Activated CD4-positive, alpha-beta T cell treated with anti-CD3 and anti-CD28 coated beads, Interleukin-10, Interleukin-2, amounts not matched to agents 100 ng/mL and 50 ng/mL, durations not matched to agents 16 hours and 8 hours (primary cell): ENCODE data around the gene MT2A.
"Not testable (repeated sequence)": the region's sequence is repeated elsewhere in the genome, so short reads cannot be mapped to it uniquely, and the experiment has no call there.

ENCODE experiments used
- DNase-seq: peaks from one replicate; pipeline ENCODE4 v3.0.0-alpha.2; 2020

MT2A gene

GRCh38 chr16:56608043-56608875 is at the start of gene MT2A:
Gene MT2A (plus strand): TSS chr16:56608584. CDS start chr16:56608656, 72 bp downstream.
- DNase-seq: peak; percentile 96

GRCh38 chr16:56559109-56559508 is 49.3 kb upstream of the MT2A start:
- no peak for DNase-seq

- DNase-seq: no peak
These were observed 47.9 kb upstream of the MT2A start for GRCh38 chr16:56560447-56560846.

- no peak for DNase-seq
These were observed 47.3 kb upstream of the MT2A start for GRCh38 chr16:56561126-56561525.

- no peak for DNase-seq
These were observed 43.4 kb upstream of the MT2A start, which contains the start of gene MT4 for GRCh38 chr16:56564793-56565477. Gene MT4 (plus strand): TSS chr16:56565073. CDS start chr16:56565129, 56 bp downstream.

GRCh38 chr16:56569971-56570370 is 38.4 kb upstream of the MT2A start:
- no peak for DNase-seq

- no peak for DNase-seq
These were observed 36.9 kb upstream of the MT2A start for GRCh38 chr16:56571525-56571924.

GRCh38 chr16:56574625-56575024 is 33.8 kb upstream of the MT2A start:
- no peak for DNase-seq

GRCh38 chr16:56576585-56577299 is 31.6 kb upstream of the MT2A start:
- DNase-seq: peak; percentile 91

GRCh38 chr16:56577300-56577625 is 31.1 kb upstream of the MT2A start:
- no peak for DNase-seq

- no peak for DNase-seq
These were observed 27.9 kb upstream of the MT2A start for GRCh38 chr16:56580391-56581048.

GRCh38 chr16:56582911-56583310 is 25.5 kb upstream of the MT2A start:
- not testable (repeated sequence) for DNase-seq

- DNase-seq: no peak
These were observed 24.8 kb upstream of the MT2A start for GRCh38 chr16:56583351-56584168.

- DNase-seq: no peak
These were observed 24.1 kb upstream of the MT2A start for GRCh38 chr16:56584276-56584675.

- DNase-seq: no peak
These were observed 19.6 kb upstream of the MT2A start for GRCh38 chr16:56588781-56589140.

- DNase-seq: no peak
These were observed 19.0 kb upstream of the MT2A start, which contains the start of gene MT3 for GRCh38 chr16:56589141-56590039. Gene MT3 (plus strand): TSS chr16:56589528. CDS start chr16:56589591, 63 bp downstream.

- DNase-seq: no peak
These were observed 16.9 kb upstream of the MT2A start for GRCh38 chr16:56591377-56592060.

GRCh38 chr16:56593573-56594291 is 14.7 kb upstream of the MT2A start:
- no peak for DNase-seq

GRCh38 chr16:56594292-56594619 is 14.1 kb upstream of the MT2A start:
- DNase-seq: no peak
